Measurements from ENCODE around the gene GRIA3.

GRCh38 chrX:123298026-123298425 is 113.9 kb downstream of the GRIA3 start:
- TF ChIP-seq EZH2 (IDR thresholded peaks at IDR 0.05; ENCODE audit: borderline replicate concordance, control insufficient read depth, low read depth, low read length) (no peak), RFX5 (IDR thresholded peaks at IDR 0.05; ENCODE audit: low read depth, low read length) (no peak)
